Panc1 (cell line): ENCODE results near the gene RNF41. TPM values are rescaled to one million over a fixed set of nuclear protein-coding genes. Genes with fewer than 3 reads are reported as not detected.

Experiments used
- ATAC-seq: fragments of 200-7000 bp; cut with Tn5 transposase; 2 replicates; pipeline ENCODE4 v1.9.1; 2020; ENCODE audit warnings: mild to moderate bottlenecking, moderate library complexity
- BruUV-seq: library from RNA; stranded (reverse); fragments of 400-500 nt; replicated peaks from 2 replicates; lab custom pipeline; 2021; lab: Mats Ljungman, UMichigan
- CTCF ChIA-PET: fragments of 300-600 bp; sonication (Branson Sonifier 250); formaldehyde crosslinking; loops from one replicate; lab custom pipeline; 2022; ENCODE audit warnings: antibody characterized with exemption; lab: Charles Lee
- POLR2A ChIA-PET: fragments of 300-600 bp; sonication (Branson Sonifier 250); formaldehyde crosslinking; loops from one replicate; lab custom pipeline; 2022; ENCODE audit warnings: antibody characterized with exemption; lab: Charles Lee
- DNase-seq: peaks from one replicate; pipeline ENCODE4 v3.0.0-alpha.2; 2010; ENCODE audit warnings: low read depth, low spot score
- H3K27ac ChIP-seq: 2 replicates; pipeline ENCODE4 v1.5.1; 2011; ENCODE audit warnings: mild to moderate bottlenecking, low read length, inconsistent platforms
- H3K27me3 ChIP-seq: fragments of 200-500 bp; sonication (Bioruptor generic); 2 replicates; pipeline ENCODE4 v1.6.0; 2014; ENCODE audit warnings: low read length, inconsistent platforms; ENCODE audit not compliant: control insufficient read depth, insufficient read depth
- H3K36me3 ChIP-seq: fragments of 200-500 bp; sonication (Bioruptor generic); 2 replicates; pipeline ENCODE4 v1.5.1; 2014; ENCODE audit warnings: inconsistent platforms, mild to moderate bottlenecking, low read length, moderate library complexity; ENCODE audit not compliant: control insufficient read depth, insufficient read depth
- H3K4me1 ChIP-seq: 2 replicates; pipeline ENCODE4 v1.5.1; 2011; ENCODE audit warnings: inconsistent platforms, mild to moderate bottlenecking, low read length, moderate library complexity; ENCODE audit not compliant: control insufficient read depth, insufficient read depth
- H3K4me3 ChIP-seq, 2 experiments: 2 replicates each; pipeline ENCODE4 v1.5.1; 2011 to 2012; ENCODE audit warnings: low read depth in 2 of 2, low read length in 2 of 2, mild to moderate bottlenecking in 2 of 2, inconsistent platforms in 1 of 2, moderate library complexity in 1 of 2
- H3K9me3 ChIP-seq: fragments of 200-500 bp; sonication (Bioruptor generic); 2 replicates; pipeline ENCODE4 v1.5.1; 2014; ENCODE audit warnings: low read depth, mild to moderate bottlenecking, inconsistent platforms, low read length, moderate library complexity; ENCODE audit not compliant: control insufficient read depth, insufficient read depth
- CTCF ChIP-seq: fragments of 450-650 bp; IDR thresholded peaks from 2 replicates; pipeline ENCODE4 v1.5.1; 2017; ENCODE audit warnings: mild to moderate bottlenecking
- POLR2AphosphoS5 ChIP-seq: IDR thresholded peaks from 2 replicates; pipeline ENCODE4 v1.6.1; 2012; ENCODE audit warnings: mild to moderate bottlenecking, low read depth, low read length, moderate library complexity
- REST ChIP-seq, 2 experiments: IDR thresholded peaks; 2 replicates each; pipeline ENCODE4 v1.6.1; 2011 to 2012; ENCODE audit warnings: low read depth in 2 of 2, control low read depth in 1 of 2, low read length in 1 of 2, mild to moderate bottlenecking in 1 of 2, moderate library complexity in 1 of 2; ENCODE audit not compliant: insufficient read depth in 1 of 2
- SIN3A ChIP-seq: IDR thresholded peaks from 2 replicates; pipeline ENCODE4 v1.6.1; 2012; ENCODE audit warnings: low read depth, mild to moderate bottlenecking, low read length, moderate library complexity, borderline replicate concordance; ENCODE audit not compliant: insufficient read depth
- TCF7L2 ChIP-seq: IDR thresholded peaks from 2 replicates; pipeline ENCODE4 v1.6.1; 2011; ENCODE audit warnings: mild to moderate bottlenecking, low read depth, low read length, inconsistent platforms
- in situ Hi-C: cut with HindIII; loops from 2 replicates; pipeline ENCODE4 v1.10.0; 2016; ENCODE audit warnings: low sequenced_read_pairs, low pct_unique_long_range_greater_than_20kb
- intact Hi-C: fragments of 100-400 bp; cut with micrococcal nuclease; formaldehyde crosslinking; loops from one replicate; pipeline ENCODE4 v1.10.0; 2022; ENCODE audit not compliant: unreplicated experiment
- total RNA-seq: library from RNA; stranded (reverse); gene quantifications from one replicate; pipeline ENCODE4 v1.2.1, GENCODE V29; 2021; ENCODE audit not compliant: unreplicated experiment

The RNF41 gene
- total RNA-seq, 1 experiment from 2014 or later, result 35.3 TPM

GRCh38 chr12:56204275-56204674 is 17.4 kb downstream of the RNF41 start:
- intact Hi-C loops (no loop called here), in situ Hi-C loops (no loop called here)
- H3K9me3 ChIP-seq, result no peaks in the 10 kb centered on the region
- no peak for TF ChIP-seq CTCF
- no peak for TF ChIP-seq REST (IDR thresholded peaks at IDR 0.05; ENCODE audit: insufficient read depth in 1 of 2, low read depth in 2 of 2, low read length in 1 of 2)
- no peak for TF ChIP-seq SIN3A
- no peak for TF ChIP-seq POLR2AphosphoS5
- no peak for TF ChIP-seq TCF7L2
- ChIA-PET CTCF (no interaction called here), POLR2A (no interaction called here)
- H3K4me1 ChIP-seq, result peaks cover 3% of the 10 kb centered on the region; the same call in 1 of the 2 replicates
- no peak for ATAC-seq
- no peaks in the 10 kb centered on the region for H3K27me3 ChIP-seq
- DNase-seq, result no peak
- BruUV-seq, result no TSS peak
- H3K36me3 ChIP-seq, result peaks cover 15% of the 10 kb centered on the region
- H3K27ac ChIP-seq, result no peak overlapping the region
- H3K4me3 ChIP-seq, result no peak overlapping the region

GRCh38 chr12:56202838-56203237 is 18.9 kb downstream of the RNF41 start:
- H3K4me3 ChIP-seq, result no peak overlapping the region
- POLR2A ChIA-PET, result interaction anchor here (0.7 kb wide), 1 partner anchor 99 kb away, joined by 3 read pairs; no protein-coding TSS in a partner anchor
- no peak overlapping the region for H3K27ac ChIP-seq
- TF ChIP-seq POLR2AphosphoS5 (0 out of 2 replicates have a peak, but pooled peaks have one; percentile 8), REST (IDR thresholded peaks at IDR 0.05; ENCODE audit: insufficient read depth in 1 of 2, low read depth in 2 of 2, low read length in 1 of 2) (no peak)
- no TSS peak for BruUV-seq
- no peaks in the 10 kb centered on the region for H3K9me3 ChIP-seq
- H3K27me3 ChIP-seq, result no peaks in the 10 kb centered on the region
- intact Hi-C loops (no loop called here), in situ Hi-C loops (no loop called here)
- peaks cover 15% of the 10 kb centered on the region for H3K36me3 ChIP-seq
- ATAC-seq, result no peak
- H3K4me1 ChIP-seq, result peaks cover 3% of the 10 kb centered on the region; the same call in 1 of the 2 replicates
- DNase-seq, result no peak
- CTCF ChIA-PET, result no interaction called here
